Limb (tissue), 2 donors: ENCODE results near the gene RFX5.
"Not testable (repeated sequence)": the region's sequence is repeated elsewhere in the genome, so short reads cannot be mapped to it uniquely, and the experiment has no call there.

Experiments used
- DNase-seq, 2 donors: peaks; one replicate each; pipeline ENCODE4 v3.0.0-alpha.2; 2016; ENCODE audit errors: extremely low spot score in 2 of 2

Gene RFX5

DNA sequence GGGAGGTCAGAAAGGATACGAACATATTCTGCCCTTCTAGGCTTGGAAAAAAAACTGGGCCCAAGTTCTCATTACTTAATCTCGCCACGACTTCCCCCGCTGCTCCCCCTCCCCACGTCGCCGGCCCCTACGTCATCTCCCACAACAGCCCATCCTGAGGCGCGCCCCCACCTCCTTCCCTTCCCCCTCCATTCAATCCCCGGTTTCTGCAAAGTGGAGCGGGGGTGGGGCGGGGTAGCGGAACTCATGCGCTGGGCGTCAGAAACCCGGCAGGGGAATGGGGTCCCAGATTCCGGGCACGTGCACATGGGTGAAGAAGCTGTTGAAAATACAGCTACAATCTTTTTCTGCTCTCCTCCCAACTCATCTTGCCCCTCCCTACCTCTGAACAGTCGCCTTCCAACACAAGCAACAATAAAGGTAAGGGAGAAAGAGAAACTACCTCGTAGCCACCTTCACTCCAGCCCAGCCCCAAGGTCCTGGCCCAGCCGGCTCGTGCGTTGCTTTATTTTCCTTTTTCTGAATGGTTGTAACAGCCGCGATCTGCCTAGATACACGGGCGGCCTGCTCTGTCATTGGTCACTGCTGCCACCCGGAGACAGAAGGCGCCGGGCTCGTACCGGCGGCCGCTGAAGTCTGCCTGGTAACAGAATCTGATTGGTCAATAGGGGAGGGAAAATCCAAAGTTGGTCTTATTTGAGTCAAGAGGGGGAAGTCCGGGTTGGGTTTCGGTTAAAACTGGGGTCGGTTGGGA, at the start of gene RFX5:
RFX5 (minus strand) TSS at position 484 of the 754 bp plus-strand sequence. CDS start 932 bp downstream, outside the sequence.
- peak; percentile 93 to 98 for DNase-seq

DNA sequence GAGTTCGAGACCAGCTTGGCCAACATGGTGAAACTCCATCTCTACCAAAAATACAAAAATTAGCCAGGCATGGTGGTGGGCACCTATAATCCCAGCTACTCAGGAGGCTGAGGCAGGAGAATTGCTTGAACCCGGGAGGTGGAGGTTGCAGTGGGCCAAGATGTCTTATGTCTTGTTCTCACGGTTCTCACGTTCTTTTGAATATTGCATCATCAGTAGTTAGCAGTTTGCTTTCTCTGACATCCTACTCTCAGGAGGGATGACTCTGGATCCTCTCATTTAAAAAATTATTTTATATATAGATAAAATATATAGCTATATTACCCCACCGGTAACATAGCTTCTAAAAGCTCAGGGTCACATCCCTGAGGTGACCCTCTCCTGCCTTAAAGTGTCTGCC, 49.2 kb upstream of the RFX5 start:
- not testable (repeated sequence) for DNase-seq

DNA sequence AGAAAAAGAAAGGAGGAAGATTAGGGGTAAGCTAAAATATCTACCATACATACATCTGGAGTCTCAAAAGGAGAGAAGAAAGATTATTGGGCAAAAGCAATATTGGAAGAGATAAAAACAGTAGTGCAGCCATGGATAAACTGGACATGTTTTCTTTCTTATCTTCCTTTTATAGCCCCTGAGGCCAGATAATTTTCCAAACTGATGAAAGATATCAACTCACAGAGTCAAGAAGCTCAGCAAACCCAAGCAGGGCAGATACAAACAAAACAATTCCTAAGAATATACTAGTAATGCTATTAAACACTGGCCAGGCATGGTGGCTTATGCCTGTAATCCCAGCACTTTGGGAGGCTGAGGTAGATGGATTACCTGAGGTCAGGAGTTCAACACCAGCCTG, 46.5 kb upstream of the RFX5 start:
- DNase-seq = no peak

GRCh38 chr1:151391079-151391563, 44.1 kb upstream of the RFX5 start:
- no peak for DNase-seq

- not testable (repeated sequence) for DNase-seq
Measured at GRCh38 chr1:151390221-151391078, 43.4 kb upstream of the RFX5 start.

- no peak for DNase-seq
Measured at GRCh38 chr1:151386002-151386401, 39.0 kb upstream of the RFX5 start.

- no peak for DNase-seq
Measured at GRCh38 chr1:151384584-151384983, 37.5 kb upstream of the RFX5 start.

DNA sequence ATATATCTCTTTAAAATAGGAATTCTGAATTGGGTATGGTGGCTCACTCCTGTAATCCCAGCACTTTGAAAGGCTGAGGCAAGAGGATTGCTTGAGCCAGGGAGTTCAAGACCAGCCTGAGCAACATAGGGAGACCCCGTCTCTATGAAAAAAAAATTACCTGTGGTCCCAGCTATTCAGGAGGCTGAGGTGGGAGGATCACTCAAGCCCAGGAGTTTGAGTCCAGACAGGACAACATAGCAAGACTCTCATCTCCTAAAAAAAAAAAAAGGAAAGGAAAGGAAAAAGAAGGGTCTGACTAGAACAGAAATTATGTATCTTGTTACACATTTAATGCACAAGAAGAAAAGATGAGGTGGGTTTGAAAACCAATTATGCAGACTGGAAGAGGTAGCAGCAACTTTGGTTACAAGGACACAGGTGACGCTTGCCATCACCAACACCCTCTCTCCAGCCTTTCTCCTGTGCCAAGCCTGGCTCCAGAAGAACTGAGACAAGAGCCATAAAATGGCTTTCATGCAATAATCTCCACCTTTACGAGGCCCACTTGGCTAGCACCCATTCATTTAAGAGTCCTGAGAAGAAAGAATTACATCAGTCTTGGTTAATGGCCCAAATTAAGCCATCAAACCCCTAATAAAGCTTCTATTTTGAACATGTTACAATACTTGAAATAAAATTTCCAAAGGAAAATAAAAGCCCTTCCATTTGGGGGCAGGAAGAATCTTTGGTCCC, 30.3 kb upstream of the RFX5 start:
- no peak for DNase-seq

GRCh38 chr1:151373196-151373595, 26.1 kb upstream of the RFX5 start:
- no peak for DNase-seq

- peak; percentile 70 to 83 for DNase-seq
Measured at GRCh38 chr1:151372058-151372934, 25.2 kb upstream of the RFX5 start, which contains the start of gene SELENBP1. Gene SELENBP1, minus strand, starts transcription at chr1:151372705. Its CDS starts 64 bp downstream, at chr1:151372641.

DNA sequence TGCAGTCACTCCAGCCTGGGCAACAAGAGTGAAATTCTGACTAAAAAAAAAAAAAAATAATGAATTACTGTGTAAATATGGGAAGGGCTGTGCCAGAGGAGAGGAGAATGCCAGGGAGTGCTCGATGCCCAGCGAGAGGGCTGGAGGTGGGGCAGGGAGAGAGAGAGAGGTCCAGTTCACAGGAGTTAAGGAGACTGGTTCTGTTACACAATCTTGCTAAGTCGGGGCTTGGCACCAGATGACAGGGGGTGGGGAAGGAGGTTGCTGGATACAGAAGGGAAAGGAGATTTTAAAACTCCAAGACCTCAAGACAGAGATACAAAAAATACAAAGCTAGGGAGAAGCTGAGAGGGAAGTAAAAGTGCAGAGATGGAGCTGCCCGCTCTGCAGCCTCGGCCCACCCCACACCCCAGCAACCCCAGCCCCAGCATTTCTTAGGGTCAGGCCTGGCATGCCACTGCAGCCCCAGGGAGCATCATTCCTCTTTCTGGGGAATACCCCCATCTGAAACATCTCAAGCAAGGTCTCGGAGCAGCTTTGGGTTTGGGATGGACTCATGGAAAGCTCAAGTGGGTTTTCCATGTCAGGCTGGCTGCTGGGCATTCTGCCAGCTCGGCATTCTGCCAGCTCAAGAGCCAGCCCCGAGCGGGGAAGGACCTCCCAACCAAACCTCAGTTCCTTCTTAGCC, 24.5 kb upstream of the RFX5 start:
- DNase-seq = peak; percentile 73 to 79

DNA sequence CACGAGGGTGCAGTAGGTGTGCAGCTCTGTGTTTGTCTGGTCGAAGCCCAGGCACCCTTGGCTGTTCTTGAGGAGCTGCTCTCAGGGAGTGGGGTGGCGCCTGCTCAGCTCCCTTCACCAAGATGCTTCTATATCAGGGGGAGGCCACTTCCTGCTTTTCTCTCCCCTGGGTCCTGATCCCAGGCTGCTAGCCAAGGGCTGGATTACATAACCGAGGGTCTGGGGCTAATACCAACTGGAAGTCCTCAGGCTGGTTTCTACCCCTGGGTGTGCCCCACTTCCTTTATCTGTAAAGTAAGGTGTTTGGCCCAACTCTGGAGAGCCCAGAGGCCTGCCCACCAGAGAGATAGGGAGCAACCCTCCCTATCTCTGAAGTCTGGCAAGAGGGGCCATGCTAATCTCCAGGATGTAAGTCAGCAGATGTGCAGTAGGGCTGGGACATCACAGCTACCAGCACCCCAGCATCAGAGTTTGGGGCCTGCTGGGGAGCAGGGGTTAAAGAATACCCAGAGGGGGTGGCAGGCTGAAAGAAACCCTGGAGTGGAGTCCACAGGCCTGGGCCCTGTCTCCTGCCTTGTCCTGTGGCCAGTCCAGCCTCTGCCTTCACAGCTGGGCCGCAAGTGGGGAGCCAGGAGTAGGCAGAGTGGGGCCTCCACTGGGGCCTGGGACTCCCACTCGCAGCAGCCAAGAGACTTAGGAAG, 23.3 kb upstream of the RFX5 start:
- no peak for DNase-seq

GRCh38 chr1:151369621-151370048, 22.6 kb upstream of the RFX5 start:
- DNase-seq = no peak

GRCh38 chr1:151369302-151369610, 22.2 kb upstream of the RFX5 start:
- DNase-seq = no peak

GRCh38 chr1:151368393-151369301, 21.6 kb upstream of the RFX5 start:
- no peak for DNase-seq

DNA sequence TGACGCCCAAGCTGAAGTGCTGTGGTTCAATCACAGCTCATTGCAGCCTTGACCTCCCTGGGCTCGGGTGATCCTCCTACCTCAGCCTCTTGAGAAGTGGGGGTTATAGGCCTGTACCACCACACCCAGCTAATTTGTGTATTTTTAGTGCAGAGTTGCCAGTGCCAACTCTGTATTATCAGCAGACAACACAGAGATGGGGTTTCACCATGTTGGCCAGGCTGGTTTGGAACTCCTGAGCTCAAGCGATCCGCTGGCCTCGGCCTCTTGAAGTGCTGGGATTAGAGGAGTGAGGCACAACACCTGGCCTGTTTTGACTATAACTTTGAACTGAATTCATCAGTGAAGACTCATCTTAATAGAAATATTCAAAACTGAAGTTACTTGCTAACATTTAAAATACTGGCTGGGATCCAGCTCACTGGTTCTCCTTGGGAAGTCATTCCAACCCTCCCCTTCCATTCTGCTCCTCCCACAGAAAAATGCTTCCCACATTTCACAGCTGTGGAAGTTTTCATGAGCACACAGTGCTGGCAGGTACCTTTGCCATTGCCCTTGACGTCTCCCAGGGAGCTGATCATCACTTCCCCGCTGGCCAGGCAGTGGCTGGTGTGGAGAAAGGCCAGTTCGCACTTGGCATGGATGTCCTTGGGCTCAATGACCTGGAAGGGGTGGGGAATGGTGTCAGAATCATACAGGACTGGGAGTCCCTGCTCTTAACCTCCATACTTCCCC, 20.8 kb upstream of the RFX5 start:
- no peak for DNase-seq

DNA sequence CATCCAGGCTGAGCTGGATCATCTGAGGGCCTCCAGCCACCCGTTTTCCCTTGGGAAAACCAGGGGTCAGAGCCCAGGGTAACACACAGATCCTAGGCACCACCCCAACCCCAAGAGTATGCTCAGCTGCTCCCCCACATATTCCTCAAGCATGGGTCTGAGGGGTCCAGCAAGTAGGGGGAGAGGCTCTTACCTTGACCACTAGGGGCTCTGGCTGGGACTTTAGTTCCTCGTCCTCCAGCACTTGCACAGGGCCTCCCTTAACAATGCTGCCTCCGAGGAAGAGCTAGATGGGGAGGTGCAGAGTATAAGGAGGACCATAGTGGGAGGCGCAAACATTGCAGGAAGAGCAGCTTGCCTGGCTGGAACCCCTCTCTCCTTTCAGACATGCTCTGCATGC, 17.9 kb upstream of the RFX5 start:
- DNase-seq = no peak
